ENCODE data around the gene GSTM2.

GSTM2 gene

DNA sequence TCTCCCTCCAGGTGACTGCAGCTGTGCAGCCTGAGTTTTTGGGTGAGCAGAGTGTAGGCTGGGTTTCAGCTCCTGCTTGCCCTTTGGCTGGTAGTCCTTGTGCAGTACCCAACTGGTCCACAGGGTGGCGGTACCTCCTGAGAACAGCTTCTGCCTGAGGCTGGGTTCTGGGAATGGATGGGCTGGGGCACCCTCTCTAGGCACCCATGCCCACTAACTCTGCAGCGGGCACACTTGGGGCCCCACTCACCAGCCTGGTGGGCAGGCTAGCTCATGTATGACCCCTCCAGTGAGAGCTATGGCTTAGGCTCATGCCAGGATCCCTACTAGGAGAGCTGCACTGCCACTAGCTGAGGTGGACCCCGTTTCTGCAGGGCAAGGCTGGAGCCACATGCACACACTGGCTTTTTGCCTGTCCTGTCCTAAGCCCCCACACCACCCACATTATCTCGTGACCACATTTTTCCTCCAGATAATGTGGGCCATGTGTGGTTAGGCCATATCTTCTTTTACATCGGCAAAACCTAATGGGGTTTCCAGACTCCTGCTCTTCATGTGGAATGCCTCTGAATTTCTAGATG lies 27.5 kb upstream of the GSTM2 start:
- TF ChIP-seq, protein P1, sequence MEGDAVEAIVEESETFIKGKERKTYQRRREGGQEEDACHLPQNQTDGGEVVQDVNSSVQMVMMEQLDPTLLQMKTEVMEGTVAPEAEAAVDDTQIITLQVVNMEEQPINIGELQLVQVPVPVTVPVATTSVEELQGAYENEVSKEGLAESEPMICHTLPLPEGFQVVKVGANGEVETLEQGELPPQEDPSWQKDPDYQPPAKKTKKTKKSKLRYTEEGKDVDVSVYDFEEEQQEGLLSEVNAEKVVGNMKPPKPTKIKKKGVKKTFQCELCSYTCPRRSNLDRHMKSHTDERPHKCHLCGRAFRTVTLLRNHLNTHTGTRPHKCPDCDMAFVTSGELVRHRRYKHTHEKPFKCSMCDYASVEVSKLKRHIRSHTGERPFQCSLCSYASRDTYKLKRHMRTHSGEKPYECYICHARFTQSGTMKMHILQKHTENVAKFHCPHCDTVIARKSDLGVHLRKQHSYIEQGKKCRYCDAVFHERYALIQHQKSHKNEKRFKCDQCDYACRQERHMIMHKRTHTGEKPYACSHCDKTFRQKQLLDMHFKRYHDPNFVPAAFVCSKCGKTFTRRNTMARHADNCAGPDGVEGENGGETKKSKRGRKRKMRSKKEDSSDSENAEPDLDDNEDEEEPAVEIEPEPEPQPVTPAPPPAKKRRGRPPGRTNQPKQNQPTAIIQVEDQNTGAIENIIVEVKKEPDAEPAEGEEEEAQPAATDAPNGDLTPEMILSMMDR (IDR thresholded peaks at IDR 0.05; ENCODE audit: low read depth, low read length) = peak; percentile 98
- H3K4me3 ChIP-seq (ENCODE audit: low read depth, low read length) = no peak overlapping the region
- in situ Hi-C loops (cut with HindIII; ENCODE audit: low sequenced_read_pairs) = loop anchor here (10.0 kb wide), 1 partner anchor 134 kb away; no protein-coding TSS in a partner anchor
- peak; percentile 57 for DNase-seq (ENCODE audit: low read depth, low spot score)

DNA sequence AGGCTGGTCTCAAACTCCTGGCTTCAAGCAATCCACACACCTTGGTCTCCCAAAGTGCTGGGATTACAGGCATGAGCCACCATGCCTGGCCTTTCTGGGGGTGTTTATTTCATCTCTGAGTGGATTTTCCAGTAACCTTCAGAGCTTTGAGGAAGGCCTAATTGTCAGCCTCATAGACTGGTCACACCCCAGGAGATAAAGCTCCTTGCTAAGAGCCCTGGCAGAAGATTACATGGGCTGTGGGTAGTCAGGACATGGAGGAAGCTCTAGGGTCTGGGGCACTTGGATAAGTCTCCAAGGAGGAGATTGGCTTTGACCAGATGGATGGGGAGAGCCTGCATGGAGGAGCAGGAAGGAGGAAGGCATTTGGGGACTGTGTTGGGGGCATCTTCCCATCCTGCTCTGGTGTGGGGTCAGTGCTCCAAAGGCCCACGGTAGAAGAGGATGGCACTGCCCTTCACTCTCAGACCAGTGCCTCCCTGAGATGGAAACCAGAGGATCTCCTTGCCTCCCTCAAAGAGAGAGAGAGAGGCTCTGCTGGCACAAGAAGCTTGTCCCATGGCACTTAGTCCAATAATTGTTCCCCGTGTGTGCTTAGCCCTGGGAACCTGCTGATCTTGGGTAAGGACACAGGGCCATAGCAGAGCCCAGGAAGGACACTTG lies 26.6 kb upstream of the GSTM2 start:
- TF ChIP-seq, protein P1 (IDR thresholded peaks at IDR 0.05; ENCODE audit: low read depth, low read length) = no peak
- in situ Hi-C loops (cut with HindIII; ENCODE audit: low sequenced_read_pairs) = loop anchor here (10.0 kb wide), 1 partner anchor 134 kb away; no protein-coding TSS in a partner anchor
- H3K4me3 ChIP-seq (ENCODE audit: low read depth, low read length) = no peak overlapping the region
- DNase-seq (ENCODE audit: low read depth, low spot score) = no peak

DNA sequence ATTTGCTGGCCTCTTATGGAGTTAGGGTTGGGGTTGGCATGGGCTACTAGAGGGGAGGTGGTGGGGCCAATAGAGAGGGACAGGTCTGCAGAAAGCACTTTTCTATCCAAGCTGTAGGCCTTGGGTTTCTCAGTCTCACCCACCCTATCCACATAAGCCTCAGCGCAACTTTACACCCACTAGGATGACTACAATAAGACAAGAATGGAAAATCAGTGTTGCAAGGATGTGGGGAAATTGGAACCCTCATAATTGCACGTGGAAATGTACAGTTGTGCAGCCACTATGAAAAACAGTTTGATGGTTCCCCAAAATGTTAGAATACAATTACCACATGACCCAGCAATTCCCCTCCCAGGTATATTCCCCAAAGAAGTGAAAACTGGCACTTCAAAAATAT lies 26.0 kb upstream of the GSTM2 start:
- TF ChIP-seq, protein P1 (IDR thresholded peaks at IDR 0.05; ENCODE audit: low read depth, low read length) = no peak
- DNase-seq (ENCODE audit: low read depth, low spot score) = no peak
- no peak overlapping the region for H3K4me3 ChIP-seq (ENCODE audit: low read depth, low read length)
- in situ Hi-C loops (cut with HindIII; ENCODE audit: low sequenced_read_pairs) = loop anchor here (10.0 kb wide), 1 partner anchor 133 kb away; no protein-coding TSS in a partner anchor

DNA sequence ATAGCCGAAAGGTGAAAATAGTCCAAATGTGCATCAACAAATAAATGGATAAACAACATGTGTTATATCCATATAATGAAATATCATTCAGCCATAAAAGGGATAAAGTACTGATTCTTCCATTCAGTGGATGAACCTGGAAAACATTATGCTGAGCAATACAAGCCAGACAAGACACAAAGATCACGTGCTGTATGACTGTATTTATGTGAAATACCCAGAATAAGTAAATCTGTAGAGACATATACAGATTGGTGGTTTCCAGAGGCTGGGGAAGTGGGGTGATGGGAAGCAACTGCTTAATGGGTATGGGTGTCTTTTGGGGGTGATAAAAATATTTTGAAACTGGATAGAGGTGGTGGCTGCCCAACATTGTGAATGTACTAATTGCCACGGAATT lies 25.2 kb upstream of the GSTM2 start:
- in situ Hi-C loops (cut with HindIII; ENCODE audit: low sequenced_read_pairs) = loop anchor here (10.0 kb wide), 1 partner anchor 132 kb away; no protein-coding TSS in a partner anchor
- no peak for DNase-seq (ENCODE audit: low read depth, low spot score)
- H3K4me3 ChIP-seq (ENCODE audit: low read depth, low read length) = no peak overlapping the region
- TF ChIP-seq, protein P1 (IDR thresholded peaks at IDR 0.05; ENCODE audit: low read depth, low read length) = no peak

DNA sequence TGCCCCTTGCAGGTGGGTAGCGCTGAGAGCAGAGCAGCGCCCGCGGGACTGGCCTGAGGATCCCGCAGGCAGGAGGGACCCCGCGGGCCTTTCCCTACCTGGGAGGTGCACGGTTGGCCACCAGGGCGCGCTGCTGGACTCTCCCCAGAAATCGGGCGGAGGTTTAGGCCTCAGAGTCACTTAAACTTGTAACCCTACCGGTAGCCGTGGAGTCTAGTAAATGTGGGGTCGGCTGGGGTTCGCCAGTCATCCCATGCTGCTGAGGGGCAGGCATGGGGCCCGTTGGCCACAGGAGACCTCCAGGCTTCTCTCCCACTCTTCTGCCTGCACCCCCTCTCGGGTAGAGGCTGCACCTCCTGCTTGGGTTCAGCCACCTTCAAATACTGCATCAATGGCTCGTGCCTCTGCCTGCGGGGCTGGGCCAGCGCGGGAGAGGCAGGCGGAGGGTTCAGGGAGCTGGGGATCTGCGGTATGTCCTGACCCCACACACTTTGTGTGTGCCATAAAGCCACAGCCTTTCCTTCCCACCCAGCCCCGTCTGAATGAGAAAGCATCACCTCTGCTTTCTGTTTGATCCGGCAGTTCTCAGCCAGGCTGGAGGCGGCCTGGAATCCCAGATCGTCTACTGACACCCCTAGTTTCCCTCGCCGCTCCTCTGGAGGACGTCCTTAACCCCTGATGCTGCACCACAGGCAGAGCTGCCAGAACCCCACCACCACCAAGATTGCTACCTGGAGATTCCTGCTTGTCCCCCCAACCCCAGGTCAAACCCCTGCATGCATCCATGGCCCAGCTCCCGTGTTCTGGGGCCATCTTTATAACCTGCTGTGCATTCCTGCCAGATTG lies 24.2 kb upstream of the GSTM2 start:
- in situ Hi-C loops (cut with HindIII; ENCODE audit: low sequenced_read_pairs) = loop anchor here (10.0 kb wide), 1 partner anchor 131 kb away; no protein-coding TSS in a partner anchor
- peak; percentile 64 for DNase-seq (ENCODE audit: low read depth, low spot score)
- TF ChIP-seq, protein P1 (IDR thresholded peaks at IDR 0.05; ENCODE audit: low read depth, low read length) = peak; percentile 91
- no peak overlapping the region for H3K4me3 ChIP-seq (ENCODE audit: low read depth, low read length)

DNA sequence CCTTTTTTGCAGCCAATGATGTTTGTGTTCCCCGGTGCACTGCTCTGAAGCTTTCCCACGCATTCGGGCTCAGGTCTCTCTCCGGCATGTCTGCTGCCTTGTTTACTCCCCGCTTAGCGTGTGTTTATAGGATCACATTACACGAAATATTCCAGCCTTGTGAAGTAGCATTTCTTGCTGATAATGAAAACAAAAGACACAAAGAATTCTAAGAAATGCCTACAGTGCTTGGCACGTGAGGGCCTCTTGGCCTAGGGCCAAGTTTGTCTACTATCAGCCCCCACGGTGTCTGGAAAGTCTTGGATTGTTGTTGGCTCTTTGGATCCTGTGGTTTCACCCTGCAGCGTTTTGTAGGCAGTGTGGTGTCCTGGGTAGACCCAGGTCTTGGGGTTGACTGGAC lies 23.2 kb upstream of the GSTM2 start:
- H3K4me3 ChIP-seq (ENCODE audit: low read depth, low read length) = no peak overlapping the region
- TF ChIP-seq, protein P1 (IDR thresholded peaks at IDR 0.05; ENCODE audit: low read depth, low read length) = no peak
- no peak for DNase-seq (ENCODE audit: low read depth, low spot score)
- in situ Hi-C loops (cut with HindIII; ENCODE audit: low sequenced_read_pairs) = loop anchor here (10.0 kb wide), 1 partner anchor 130 kb away; no protein-coding TSS in a partner anchor
